ENCODE results near the gene FOXL3.

Gene FOXL3

GRCh38 chr7:338295-339061 is 48.5 kb downstream of the FOXL3 start:
- TF ChIP-seq CTCF (IDR thresholded peaks at IDR 0.05; ENCODE audit: low read depth, low read length, missing control alignments) = no peak
- H3K4me3 ChIP-seq (replicated peaks; ENCODE audit: low read depth, low read length) = no peak overlapping the region
- no peak for DNase-seq (ENCODE audit: extremely low read depth, low read depth)

GRCh38 chr7:339062-339342 is 49.0 kb downstream of the FOXL3 start:
- no peak for TF ChIP-seq CTCF (IDR thresholded peaks at IDR 0.05; ENCODE audit: low read depth, low read length, missing control alignments)
- no peak for DNase-seq (ENCODE audit: extremely low read depth, low read depth)
- no peak overlapping the region for H3K4me3 ChIP-seq (replicated peaks; ENCODE audit: low read depth, low read length)

- H3K4me3 ChIP-seq (replicated peaks; ENCODE audit: low read depth, low read length) = no peak overlapping the region
- DNase-seq (ENCODE audit: extremely low read depth, low read depth) = no peak
- no peak for TF ChIP-seq CTCF (IDR thresholded peaks at IDR 0.05; ENCODE audit: low read depth, low read length, missing control alignments)
Observed at GRCh38 chr7:339696-340095, 49.7 kb downstream of the FOXL3 start.

- H3K4me3 ChIP-seq (replicated peaks; ENCODE audit: low read depth, low read length) = no peak overlapping the region
- DNase-seq (ENCODE audit: extremely low read depth, low read depth) = no peak
- TF ChIP-seq CTCF (IDR thresholded peaks at IDR 0.05; ENCODE audit: low read depth, low read length, missing control alignments) = no peak
Observed at GRCh38 chr7:340200-340937, 50.4 kb downstream of the FOXL3 start.
